GM15510 (cell line): ENCODE measurements around the gene LZTR1.

Experiments
- POLR2A ChIP-seq: IDR thresholded peaks from 3 replicates; pipeline ENCODE4 v1.6.1; 2011; ENCODE audit warnings: borderline replicate concordance; ENCODE audit not compliant: insufficient read length; ENCODE audit errors: extremely low read depth

The LZTR1 gene

DNA sequence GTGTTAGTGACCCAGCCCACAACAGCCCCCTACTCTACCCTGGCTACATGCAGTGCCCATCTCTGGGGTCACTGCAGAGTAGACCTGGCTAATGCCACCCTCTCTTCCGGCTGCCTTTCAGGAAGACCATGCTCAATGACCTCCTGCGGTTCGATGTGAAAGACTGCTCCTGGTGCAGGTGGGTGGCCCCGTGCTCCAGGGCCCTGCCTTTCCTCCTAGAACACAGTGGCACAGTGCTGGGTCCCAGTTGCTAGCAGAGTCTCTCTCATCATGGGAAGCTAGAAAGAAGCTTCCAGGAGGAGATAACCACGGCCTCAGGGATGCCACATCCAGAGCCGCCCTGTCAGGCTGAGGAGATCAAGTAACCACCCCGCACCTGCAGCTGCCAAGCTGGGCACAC is 3.6 kb downstream of the LZTR1 start:
- TF ChIP-seq POLR2A: no peak

DNA sequence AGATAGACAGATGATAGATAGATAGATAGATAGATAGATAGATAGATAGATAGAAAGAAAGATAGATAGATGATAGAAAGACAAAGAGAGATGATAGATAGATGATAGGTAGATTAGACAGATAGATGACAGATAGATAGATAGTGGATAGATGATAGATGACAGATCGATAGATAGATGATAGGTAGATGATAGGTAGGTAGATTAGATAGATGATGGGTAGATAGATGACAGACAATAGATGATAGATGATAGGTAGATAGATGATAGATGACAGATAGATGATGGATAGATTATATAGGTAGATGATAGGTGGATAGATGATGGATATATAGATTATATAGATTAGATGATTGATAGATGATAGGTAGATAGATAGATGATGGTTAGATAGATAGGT is 4.3 kb downstream of the LZTR1 start:
- no peak for TF ChIP-seq POLR2A

DNA sequence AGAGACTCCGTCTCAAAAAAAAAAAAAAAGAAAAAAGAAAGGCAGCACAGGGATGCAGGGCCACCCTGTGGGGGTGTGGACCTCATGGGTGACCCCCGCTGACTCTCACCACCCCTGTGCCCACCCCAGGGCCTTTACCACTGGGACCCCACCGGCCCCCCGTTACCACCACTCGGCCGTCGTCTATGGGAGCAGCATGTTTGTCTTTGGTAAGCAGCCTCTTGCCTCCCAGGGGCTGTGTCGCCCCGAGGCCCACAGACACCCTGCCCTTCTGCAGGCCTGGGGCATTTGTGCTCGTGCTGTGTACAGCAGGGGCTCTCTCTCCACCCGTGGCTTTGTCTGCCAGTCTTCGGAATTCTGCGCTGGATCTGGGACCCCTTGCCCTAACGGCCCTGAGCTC is 5.3 kb downstream of the LZTR1 start:
- TF ChIP-seq POLR2A: no peak

DNA sequence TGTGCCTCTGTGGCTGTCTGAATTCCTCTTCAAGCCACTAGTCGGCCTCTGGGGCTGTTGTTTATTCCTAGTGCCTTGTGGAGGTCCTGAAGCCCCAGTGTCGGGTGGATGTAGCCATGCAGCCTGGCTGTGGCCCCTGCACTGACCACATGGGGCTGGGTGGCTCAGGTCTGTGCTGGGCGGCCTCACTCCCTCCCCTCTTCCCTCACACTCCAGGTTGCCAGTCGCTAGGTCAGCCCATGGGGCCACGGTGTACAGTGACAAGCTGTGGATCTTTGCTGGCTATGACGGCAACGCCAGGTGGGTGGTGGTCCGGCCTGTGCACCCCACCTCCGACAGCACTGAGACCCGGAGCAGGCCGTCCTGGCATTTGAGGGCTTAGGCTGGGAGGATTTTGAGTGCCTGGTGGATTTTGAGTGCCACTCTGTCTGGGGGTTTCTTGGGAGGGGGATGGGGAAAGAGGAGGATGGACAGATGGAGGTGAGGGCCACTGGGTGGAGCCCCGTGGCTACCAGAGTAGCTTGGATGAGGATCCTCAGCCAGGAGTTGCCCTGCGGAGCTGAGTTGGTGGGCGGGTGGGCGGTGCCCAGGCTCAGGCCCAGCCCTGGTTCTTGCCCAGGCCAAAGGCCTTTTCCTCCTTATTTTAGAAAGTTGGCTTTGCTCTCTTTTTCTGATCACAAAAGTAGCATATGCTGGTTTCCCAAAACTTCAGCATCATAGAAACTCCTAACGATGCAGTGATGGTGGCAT is 6.7 kb downstream of the LZTR1 start:
- TF ChIP-seq POLR2A: no peak

DNA sequence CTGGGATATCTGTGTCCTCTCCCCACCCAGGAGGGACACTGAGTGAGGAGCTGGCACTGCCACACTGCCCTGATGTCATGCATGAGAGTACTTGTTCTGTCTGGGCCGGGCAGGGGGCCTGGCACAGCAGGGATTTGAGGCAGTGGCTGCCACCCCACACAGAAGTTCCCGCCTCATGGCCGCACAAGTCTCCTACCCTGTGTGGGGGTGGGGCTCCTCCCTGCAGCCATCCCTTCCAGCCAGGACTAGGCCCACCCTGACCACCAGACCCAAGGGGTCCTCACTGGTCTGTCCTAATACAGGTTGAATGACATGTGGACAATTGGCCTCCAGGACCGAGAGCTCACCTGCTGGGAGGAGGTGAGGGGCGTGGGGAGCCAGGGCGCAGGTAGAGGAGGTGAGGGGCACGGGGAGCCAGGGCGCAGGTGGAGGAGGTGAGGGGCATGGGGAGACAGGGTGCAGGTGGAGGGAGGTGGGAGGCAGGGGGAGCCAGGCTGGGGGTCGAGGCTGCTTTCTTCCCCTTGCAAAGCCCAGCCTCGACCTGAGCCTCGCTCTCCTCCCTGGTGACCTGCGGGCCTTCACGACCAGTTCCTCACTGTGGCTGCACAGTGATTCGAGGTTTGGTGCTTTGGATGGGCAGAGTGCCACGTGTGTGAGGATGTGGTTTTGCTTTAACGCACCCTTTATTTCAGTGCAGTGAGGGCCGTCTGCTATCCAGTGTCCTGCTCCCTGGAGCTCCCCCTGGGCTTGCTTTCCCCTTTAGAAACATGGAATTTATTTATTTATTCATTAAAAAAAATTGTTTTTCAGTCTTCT is 7.4 kb downstream of the LZTR1 start:
- TF ChIP-seq POLR2A: no peak

DNA sequence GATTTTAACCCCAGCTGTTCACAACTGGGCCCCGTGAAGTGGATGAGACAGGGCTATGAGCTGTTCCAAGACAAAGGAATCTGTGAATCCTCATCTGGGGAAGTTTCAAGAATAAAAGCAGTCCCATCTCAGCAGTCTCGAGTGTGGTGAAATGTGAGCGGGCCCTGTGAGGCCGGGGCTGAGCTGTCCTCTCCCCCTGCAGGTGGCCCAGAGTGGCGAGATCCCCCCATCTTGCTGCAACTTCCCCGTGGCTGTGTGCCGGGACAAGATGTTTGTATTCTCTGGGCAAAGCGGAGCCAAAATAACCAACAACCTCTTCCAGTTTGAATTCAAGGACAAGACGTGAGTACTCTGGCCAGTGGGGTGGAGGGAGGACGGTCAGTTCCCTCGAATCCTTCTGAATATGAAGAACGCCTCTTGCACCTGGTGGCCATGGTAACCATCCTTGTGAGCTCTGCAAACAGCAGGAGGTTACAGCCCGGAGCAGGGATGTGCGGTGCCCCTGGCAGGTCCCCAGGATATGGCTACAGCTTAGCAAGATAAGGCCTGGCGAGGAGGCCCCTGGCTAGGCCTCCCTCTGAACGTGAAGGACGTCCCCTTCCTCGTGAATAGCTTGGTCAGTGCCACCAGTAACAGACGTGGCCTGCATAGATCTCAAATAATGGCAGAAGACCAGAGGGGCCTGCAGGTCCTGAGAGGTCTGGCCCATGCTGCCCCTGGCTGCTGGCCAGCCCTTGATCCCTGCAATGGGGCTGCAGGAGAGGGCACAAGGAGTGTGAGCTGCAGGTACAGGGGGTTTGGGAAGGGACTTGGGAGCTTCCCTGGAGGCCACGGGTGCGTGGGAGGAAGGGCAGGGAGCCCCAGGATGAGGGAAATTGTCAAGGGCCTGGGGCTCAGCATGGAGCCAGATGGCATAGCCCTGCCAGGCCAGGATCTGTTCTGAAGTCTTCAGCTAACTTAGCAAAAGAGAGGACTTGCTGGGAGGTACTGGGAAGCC is 8.4 kb downstream of the LZTR1 start:
- TF ChIP-seq POLR2A: no peak

DNA sequence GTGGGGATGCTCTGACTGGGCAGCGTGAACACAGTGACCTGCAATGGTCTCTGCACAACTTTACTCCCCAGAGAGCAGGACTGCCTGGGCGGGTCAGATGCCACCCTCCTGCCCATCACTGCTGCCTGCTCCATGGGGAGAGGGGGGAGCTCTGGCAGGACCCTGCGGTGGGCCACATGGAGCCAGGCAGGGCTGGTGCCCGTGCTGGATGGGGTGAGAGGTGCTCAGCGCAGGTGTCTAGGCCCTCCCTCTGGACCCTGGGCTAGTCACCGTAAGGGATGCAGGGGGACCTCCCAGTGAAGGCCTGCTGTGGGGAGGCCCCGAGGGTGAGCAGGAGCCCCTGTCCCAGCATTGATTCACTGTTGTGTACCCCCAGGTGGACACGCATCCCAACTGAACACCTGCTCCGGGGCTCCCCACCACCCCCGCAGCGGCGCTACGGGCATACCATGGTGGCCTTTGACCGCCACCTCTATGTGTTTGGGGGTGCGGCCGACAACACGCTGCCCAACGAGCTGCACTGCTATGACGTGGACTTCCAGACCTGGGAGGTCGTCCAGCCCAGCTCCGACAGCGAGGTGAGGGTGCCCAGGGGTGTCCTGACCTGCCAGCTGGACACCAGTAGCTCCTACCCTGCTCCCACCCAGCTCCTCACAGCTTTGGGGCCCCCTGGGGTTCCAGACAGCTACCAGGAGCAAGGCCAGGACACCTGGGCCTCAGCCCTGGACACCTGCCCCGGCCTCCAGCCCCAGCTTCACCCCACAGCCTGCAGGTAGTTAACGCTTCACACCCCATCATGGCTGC is 9.4 kb downstream of the LZTR1 start:
- no peak for TF ChIP-seq POLR2A

DNA sequence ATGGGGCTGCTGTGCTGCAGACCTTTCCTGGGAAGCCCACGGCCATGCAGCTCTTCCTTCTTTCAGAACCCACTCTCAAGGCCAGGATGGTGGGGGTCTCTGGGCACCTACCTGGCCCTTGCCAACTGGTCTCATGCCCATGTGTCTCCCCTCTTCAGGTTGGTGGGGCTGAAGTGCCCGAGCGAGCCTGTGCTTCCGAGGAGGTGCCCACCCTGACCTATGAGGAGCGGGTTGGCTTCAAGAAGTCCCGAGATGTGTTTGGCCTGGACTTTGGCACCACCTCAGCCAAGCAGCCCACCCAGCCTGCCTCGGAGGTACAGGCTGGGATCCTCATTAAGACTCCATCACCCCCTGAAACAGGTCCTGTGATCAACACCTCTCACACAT is 10.0 kb downstream of the LZTR1 start:
- no peak for TF ChIP-seq POLR2A

DNA sequence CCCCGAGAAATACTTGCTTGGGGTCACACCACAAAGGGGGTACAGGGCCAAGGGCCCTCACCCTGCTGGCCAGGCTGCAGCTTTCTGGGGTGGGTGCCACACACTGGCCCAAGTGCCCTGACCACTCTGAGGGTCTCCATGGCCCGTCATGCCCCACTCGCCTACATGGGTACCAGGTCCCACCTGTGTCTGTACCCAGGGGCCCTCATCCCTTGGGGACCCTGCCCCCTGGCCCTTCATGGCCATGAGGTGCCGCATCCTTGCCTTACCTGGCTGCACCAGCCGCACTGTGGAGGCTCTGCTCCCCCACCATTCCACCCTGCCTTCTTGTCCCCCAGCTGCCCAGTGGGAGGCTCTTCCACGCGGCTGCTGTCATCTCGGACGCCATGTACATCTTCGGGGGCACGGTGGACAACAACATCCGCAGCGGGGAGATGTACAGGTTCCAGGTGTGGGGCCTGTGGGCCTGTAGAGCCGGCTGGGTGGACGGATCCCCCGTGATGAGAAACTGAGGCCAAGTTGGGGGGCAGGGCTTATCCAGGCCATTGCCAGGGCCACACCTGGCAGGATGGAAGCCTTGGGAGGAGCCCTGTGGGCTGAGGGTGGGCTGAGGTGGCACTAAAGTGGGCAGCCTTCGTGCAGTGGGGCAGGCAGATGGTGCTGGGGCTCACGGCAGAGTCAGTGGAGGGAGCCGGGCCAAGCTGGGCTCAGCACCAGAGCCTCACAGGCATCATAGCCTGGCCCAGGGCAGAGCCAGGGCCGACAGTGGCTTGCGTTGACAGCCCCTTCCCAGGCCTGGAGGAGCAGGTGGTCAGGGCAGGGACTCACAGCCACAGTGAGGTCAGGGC is 10.6 kb downstream of the LZTR1 start:
- TF ChIP-seq POLR2A: no peak

DNA sequence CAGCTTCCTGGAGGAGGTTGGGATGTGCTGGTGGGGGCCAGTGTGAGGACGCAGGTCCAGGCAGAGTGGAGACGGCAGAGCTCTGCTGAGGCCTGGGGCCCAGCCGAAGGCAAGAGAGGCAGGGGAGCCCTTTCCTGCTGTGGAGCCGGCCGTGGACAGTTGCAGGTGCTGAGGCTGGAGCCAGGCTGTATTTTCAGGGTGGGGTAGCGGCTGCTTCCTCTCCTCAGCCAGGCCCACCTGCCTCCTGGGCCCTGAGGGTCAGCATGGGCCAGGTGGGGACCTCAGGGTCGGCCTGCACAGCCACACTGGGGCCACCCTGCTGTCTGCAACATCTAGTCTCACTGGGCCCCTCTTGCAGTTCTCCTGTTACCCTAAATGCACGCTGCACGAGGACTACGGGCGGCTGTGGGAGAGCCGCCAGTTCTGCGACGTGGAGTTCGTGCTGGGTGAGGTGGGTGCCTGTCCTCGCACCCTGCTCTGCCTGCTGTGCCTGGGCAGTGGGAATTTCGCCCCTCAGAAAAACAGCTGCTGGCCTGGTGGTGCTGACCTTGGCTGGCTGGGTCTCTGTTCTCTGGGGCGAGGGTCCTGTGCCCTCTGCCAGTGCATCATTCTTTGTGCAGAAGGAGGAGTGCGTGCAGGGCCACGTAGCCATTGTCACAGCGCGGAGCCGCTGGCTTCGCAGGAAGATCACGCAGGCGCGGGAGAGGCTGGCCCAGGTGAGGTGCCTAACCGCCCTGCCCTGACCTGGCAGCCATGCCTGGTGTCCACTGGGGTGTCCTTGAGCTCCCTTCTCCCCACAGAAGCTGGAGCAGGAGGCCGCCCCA is 11.4 kb downstream of the LZTR1 start:
- no peak for TF ChIP-seq POLR2A

DNA sequence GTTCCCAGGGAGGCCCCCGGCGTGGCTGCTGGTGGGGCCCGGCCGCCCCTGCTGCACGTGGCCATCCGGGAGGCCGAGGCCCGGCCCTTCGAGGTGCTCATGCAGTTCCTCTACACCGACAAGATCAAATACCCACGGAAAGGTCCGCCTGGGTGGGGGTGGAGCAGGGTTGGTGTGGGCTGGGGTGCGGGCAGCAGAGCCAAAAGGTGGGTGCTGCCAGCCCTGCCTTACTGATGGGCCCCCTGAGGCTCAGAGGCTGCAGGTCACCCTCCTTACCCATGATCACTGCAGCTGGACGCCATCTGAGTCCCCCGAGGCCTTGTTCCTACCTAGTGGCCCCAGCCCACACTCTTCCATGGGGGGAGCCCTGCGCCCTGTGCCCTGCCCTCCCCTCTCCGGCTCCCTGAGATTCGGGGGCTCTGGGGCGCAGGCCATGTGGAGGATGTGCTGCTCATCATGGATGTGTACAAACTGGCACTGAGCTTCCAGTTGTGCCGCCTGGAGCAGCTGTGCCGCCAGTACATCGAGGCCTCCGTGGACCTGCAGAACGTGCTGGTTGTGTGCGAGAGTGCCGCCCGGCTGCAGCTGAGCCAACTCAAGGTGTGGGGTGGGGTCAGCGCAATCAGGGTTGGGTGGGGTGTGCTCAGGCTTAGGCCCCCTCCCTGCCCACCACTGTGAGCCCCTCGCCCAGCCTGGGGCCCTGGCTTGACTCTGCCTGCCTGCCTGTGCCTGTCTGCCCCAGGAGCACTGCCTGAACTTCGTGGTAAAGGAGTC is 12.2 kb downstream of the LZTR1 start:
- TF ChIP-seq POLR2A: no peak

DNA sequence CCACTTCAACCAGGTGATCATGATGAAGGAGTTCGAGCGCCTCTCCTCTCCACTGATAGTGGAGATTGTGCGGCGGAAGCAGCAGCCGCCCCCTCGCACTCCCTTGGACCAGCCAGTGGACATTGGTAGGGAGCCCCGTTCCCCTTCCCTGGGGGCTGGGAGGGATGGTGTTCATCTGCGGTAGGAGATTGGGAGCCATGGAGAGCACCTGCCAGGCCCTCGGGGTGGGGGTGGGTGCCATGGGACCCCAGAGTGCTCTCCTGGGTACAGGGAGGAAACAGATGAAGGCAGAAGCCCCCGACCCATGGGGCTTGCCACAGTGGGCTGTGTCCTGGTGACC is 12.8 kb downstream of the LZTR1 start:
- TF ChIP-seq POLR2A: no peak
